Fibroblast of villous mesenchyme (primary cell): ENCODE results near the gene SPATA1. TPM values are rescaled to one million over a fixed set of nuclear protein-coding genes. Genes with fewer than 3 reads are reported as not detected.
"Not testable (repeated sequence)": the region's sequence is repeated elsewhere in the genome, so short reads cannot be mapped to it uniquely, and the experiment has no call there.

Experiments
- DNase-seq: peaks from one replicate; pipeline ENCODE4 v3.0.0-alpha.2; 2010; ENCODE audit warnings: low read depth
- H3K4me3 ChIP-seq: 2 replicates; pipeline ENCODE4 v1.5.1; 2011; ENCODE audit warnings: low read depth, mild to moderate bottlenecking, low read length
- CTCF ChIP-seq: IDR thresholded peaks from 2 replicates; pipeline ENCODE4 v1.5.1; 2012; ENCODE audit warnings: low read depth, mild to moderate bottlenecking, low read length; ENCODE audit not compliant: insufficient read depth
- total RNA-seq: library from RNA; depleted of rRNA; stranded (reverse); fragments of >200 nt; gene quantifications from 2 replicates; pipeline ENCODE4 v1.2.3, GENCODE V29; 2012

Gene SPATA1
- total RNA-seq, 1 donor, result 0.43 TPM

- no peak overlapping the region for H3K4me3 ChIP-seq
- no peak for TF ChIP-seq CTCF
- no peak for DNase-seq
These were observed 79.6 kb downstream of the SPATA1 start for GRCh38 chr1:84585803-84586202.

- no peak for DNase-seq
- no peak for TF ChIP-seq CTCF
These were observed 80.9 kb downstream of the SPATA1 start for GRCh38 chr1:84587099-84587498.

GRCh38 chr1:84594959-84595358, 88.8 kb downstream of the SPATA1 start:
- not testable (repeated sequence) for DNase-seq, H3K4me3 ChIP-seq

More at GRCh38 chr1:84587099-84587498, 80.9 kb downstream of the SPATA1 start:
- no peak overlapping the region for H3K4me3 ChIP-seq

GRCh38 chr1:84597011-84597410, 90.8 kb downstream of the SPATA1 start:
- no peak for TF ChIP-seq CTCF
- no peak overlapping the region for H3K4me3 ChIP-seq
- DNase-seq, result no peak

- TF ChIP-seq CTCF, result no peak
- no peak overlapping the region for H3K4me3 ChIP-seq
- DNase-seq, result peak; percentile 73
These were observed 92.2 kb downstream of the SPATA1 start for GRCh38 chr1:84598418-84598817.

GRCh38 chr1:84598846-84599741, 92.9 kb downstream of the SPATA1 start:
- DNase-seq, result peak; percentile 83
- TF ChIP-seq CTCF, result no peak
- H3K4me3 ChIP-seq, result no peak overlapping the region

GRCh38 chr1:84600796-84601195, 94.6 kb downstream of the SPATA1 start:
- DNase-seq, result no peak
- H3K4me3 ChIP-seq, result no peak overlapping the region
- no peak for TF ChIP-seq CTCF
